MM.1S (cell line): ENCODE measurements around the gene BLOC1S3.

ENCODE experiments used
- DNase-seq: peaks from one replicate; pipeline ENCODE4 v3.0.0-alpha.2; 2015
- H2AFZ ChIP-seq: fragments of 300-600 bp; sonication (generic); 2 replicates; pipeline ENCODE4 v1.6.0; 2016; ENCODE audit warnings: antibody characterized with exemption, low read length
- H3F3A ChIP-seq: fragments of 300-600 bp; sonication (generic); 2 replicates; pipeline ENCODE4 v1.6.1; 2016; ENCODE audit warnings: mild to moderate bottlenecking, antibody characterized with exemption, low read length, moderate library complexity, mixed read lengths; ENCODE audit not compliant: insufficient read depth
- H3K27ac ChIP-seq: fragments of 300-600 bp; sonication (generic); 2 replicates; pipeline ENCODE4 v1.5.1; 2016; ENCODE audit warnings: mild to moderate bottlenecking, low read length
- H3K27me3 ChIP-seq: fragments of 300-600 bp; sonication (generic); replicated peaks from 2 replicates; pipeline ENCODE4 v1.6.0; 2016; ENCODE audit warnings: low read length; ENCODE audit not compliant: insufficient read depth
- H3K36me3 ChIP-seq: fragments of 300-600 bp; sonication (generic); replicated peaks from 2 replicates; pipeline ENCODE4 v1.6.1; 2016; ENCODE audit warnings: mild to moderate bottlenecking, low read length, mixed read lengths; ENCODE audit not compliant: insufficient read depth
- H3K4me1 ChIP-seq: fragments of 300-600 bp; sonication (generic); 2 replicates; pipeline ENCODE4 v1.6.1; 2016; ENCODE audit warnings: low read length, mixed read lengths
- H3K4me2 ChIP-seq: fragments of 300-600 bp; sonication (generic); 2 replicates; pipeline ENCODE4 v1.6.0; 2016; ENCODE audit warnings: low read depth, low read length
- H3K4me3 ChIP-seq: fragments of 300-600 bp; sonication (generic); 2 replicates; pipeline ENCODE4 v1.5.1; 2016; ENCODE audit warnings: low read length, mixed read lengths
- H3K79me2 ChIP-seq: fragments of 300-600 bp; sonication (generic); 2 replicates; pipeline ENCODE4 v1.6.1; 2016; ENCODE audit warnings: mixed run types, low read length, mixed read lengths
- H3K9ac ChIP-seq: fragments of 300-600 bp; sonication (generic); 2 replicates; pipeline ENCODE4 v1.6.1; 2016; ENCODE audit warnings: low read length, mixed read lengths
- H3K9me2 ChIP-seq: fragments of 300-600 bp; sonication (generic); replicated peaks from 2 replicates; pipeline ENCODE4 v1.6.1; 2016; ENCODE audit warnings: mild to moderate bottlenecking, low read length, mixed read lengths; ENCODE audit not compliant: insufficient read depth
- H3K9me3 ChIP-seq: fragments of 300-600 bp; sonication (generic); replicated peaks from 2 replicates; pipeline ENCODE4 v1.6.1; 2016; ENCODE audit warnings: mild to moderate bottlenecking, low read length, mixed read lengths; ENCODE audit not compliant: insufficient read depth
- H4K20me1 ChIP-seq: fragments of 300-600 bp; sonication (generic); 2 replicates; pipeline ENCODE4 v1.6.1; 2016; ENCODE audit warnings: mild to moderate bottlenecking, low read length, moderate library complexity, mixed read lengths; ENCODE audit not compliant: insufficient read depth
- EZH2 ChIP-seq: fragments of 300-600 bp; sonication (generic); optimal IDR thresholded peaks from 2 replicates; pipeline ENCODE3; 2017; ENCODE audit warnings: low read depth, mild to moderate bottlenecking, antibody characterized with exemption, low read length, mixed read lengths
- EZH2phosphoT487 ChIP-seq: fragments of 300-600 bp; sonication (generic); IDR thresholded peaks from 2 replicates; pipeline ENCODE4 v1.6.1; 2018; ENCODE audit warnings: antibody characterized with exemption, low read length
- TF ChIP-seq, protein P1 (sequence below): fragments of 300-600 bp; sonication (generic); IDR thresholded peaks from 2 replicates; pipeline ENCODE4 v1.5.1; 2016; ENCODE audit warnings: antibody characterized with exemption, low read length, mixed read lengths

Gene BLOC1S3

GRCh38 chr19:45168767-45169351 is 9.7 kb upstream of the BLOC1S3 start:
- no peaks in the 10 kb centered on the region for H3K79me2 ChIP-seq
- H3K4me3 ChIP-seq = no peak overlapping the region
- H3K9ac ChIP-seq = no peak overlapping the region
- H3K9me3 ChIP-seq = no peaks in the 10 kb centered on the region
- no peaks in the 10 kb centered on the region for H3K27me3 ChIP-seq
- no peak overlapping the region for H3K27ac ChIP-seq
- H2AFZ ChIP-seq = no peak overlapping the region
- no peaks in the 10 kb centered on the region for H3K36me3 ChIP-seq
- no peak overlapping the region for H3K4me2 ChIP-seq
- no peaks in the 10 kb centered on the region for H4K20me1 ChIP-seq
- TF ChIP-seq, protein P1, sequence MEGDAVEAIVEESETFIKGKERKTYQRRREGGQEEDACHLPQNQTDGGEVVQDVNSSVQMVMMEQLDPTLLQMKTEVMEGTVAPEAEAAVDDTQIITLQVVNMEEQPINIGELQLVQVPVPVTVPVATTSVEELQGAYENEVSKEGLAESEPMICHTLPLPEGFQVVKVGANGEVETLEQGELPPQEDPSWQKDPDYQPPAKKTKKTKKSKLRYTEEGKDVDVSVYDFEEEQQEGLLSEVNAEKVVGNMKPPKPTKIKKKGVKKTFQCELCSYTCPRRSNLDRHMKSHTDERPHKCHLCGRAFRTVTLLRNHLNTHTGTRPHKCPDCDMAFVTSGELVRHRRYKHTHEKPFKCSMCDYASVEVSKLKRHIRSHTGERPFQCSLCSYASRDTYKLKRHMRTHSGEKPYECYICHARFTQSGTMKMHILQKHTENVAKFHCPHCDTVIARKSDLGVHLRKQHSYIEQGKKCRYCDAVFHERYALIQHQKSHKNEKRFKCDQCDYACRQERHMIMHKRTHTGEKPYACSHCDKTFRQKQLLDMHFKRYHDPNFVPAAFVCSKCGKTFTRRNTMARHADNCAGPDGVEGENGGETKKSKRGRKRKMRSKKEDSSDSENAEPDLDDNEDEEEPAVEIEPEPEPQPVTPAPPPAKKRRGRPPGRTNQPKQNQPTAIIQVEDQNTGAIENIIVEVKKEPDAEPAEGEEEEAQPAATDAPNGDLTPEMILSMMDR = no peak
- TF ChIP-seq EZH2 = no peak
- no peak for TF ChIP-seq EZH2phosphoT487
- DNase-seq = no peak
- H3K4me1 ChIP-seq = peaks cover 4% of the 10 kb centered on the region; the same call in 1 of the 2 replicates
- H3F3A ChIP-seq = no peaks in the 10 kb centered on the region
- H3K9me2 ChIP-seq = no peaks in the 10 kb centered on the region

- DNase-seq = no peak
- TF ChIP-seq EZH2 (no peak), EZH2phosphoT487 (no peak)
- TF ChIP-seq, protein P1 = no peak
- Histone ChIP-seq H4K20me1 (no peaks in the 10 kb centered on the region), H3K27me3 (no peaks in the 10 kb centered on the region), H3K9me3 (no peaks in the 10 kb centered on the region), H3K4me1 (peaks cover 4% of the 10 kb centered on the region; the same call in 1 of the 2 replicates), H3K36me3 (no peaks in the 10 kb centered on the region), H3K4me3 (no peak overlapping the region), H3K79me2 (no peaks in the 10 kb centered on the region), H3K9ac (no peak overlapping the region), H2AFZ (no peak overlapping the region), H3F3A (no peaks in the 10 kb centered on the region), H3K4me2 (no peak overlapping the region), H3K9me2 (no peaks in the 10 kb centered on the region), H3K27ac (no peak overlapping the region)
Observed at GRCh38 chr19:45169602-45170001, 9.0 kb upstream of the BLOC1S3 start.

- H3K79me2 ChIP-seq = no peaks in the 10 kb centered on the region
- H2AFZ ChIP-seq = no peak overlapping the region
- no peaks in the 10 kb centered on the region for H3K9me2 ChIP-seq
- no peak overlapping the region for H3K4me2 ChIP-seq
- no peaks in the 10 kb centered on the region for H3F3A ChIP-seq
- no peaks in the 10 kb centered on the region for H3K36me3 ChIP-seq
- TF ChIP-seq, protein P1 = no peak
- TF ChIP-seq EZH2 = no peak
- TF ChIP-seq EZH2phosphoT487 = no peak
- peaks cover 4% of the 10 kb centered on the region; the same call in 1 of the 2 replicates for H3K4me1 ChIP-seq
- H3K4me3 ChIP-seq = no peak overlapping the region
- no peak overlapping the region for H3K9ac ChIP-seq
- no peaks in the 10 kb centered on the region for H3K9me3 ChIP-seq
- no peak overlapping the region for H3K27ac ChIP-seq
- H4K20me1 ChIP-seq = no peaks in the 10 kb centered on the region
- H3K27me3 ChIP-seq = no peaks in the 10 kb centered on the region
- DNase-seq = no peak
Observed at GRCh38 chr19:45170146-45171106, 8.2 kb upstream of the BLOC1S3 start.
